GM13977 (cell line): ENCODE results near the gene LCN15.
"Not testable (repeated sequence)": the region's sequence is repeated elsewhere in the genome, so short reads cannot be mapped to it uniquely, and the experiment has no call there.

ENCODE experiments used
- DNase-seq: peaks from one replicate; pipeline ENCODE4 v3.0.0; 2012; ENCODE audit warnings: low spot score
- in situ Hi-C: fragments of 300-500 bp; cut with MboI; formaldehyde crosslinking; loops from one replicate; pipeline ENCODE4 v1.12.0; 2022; ENCODE audit warnings: low sequenced_read_pairs, low pct_unique_long_range_greater_than_20kb, mixed read lengths, inconsistent platforms; ENCODE audit not compliant: unreplicated experiment
- TF ChIP-seq, protein P1 (sequence below): IDR thresholded peaks from 2 replicates; pipeline ENCODE4 v1.5.1; 2012; ENCODE audit warnings: mild to moderate bottlenecking, control low read depth; ENCODE audit not compliant: insufficient read depth; ENCODE audit errors: extremely low read depth, missing control alignments

The LCN15 gene

DNA sequence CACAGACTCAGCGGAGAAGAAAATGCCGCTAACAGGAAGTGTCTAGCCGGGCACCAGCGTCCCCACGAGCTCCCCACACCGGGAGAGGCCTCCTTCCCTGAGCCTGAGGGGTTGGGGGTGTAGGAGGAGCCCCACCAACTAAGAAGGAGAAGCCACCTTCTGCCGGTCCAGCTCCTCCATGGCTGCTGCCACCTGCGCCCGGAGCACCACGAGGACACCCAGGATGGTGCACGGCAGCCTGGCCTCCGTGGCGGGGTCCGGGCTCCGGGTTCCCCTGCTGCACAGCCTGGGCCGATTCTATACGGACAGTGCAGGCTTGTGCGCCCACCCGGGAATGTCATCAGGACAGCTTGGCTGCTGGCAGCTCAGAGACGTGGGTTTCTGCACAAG lies 6.6 kb downstream of the LCN15 start:
- DNase-seq: no peak
- in situ Hi-C loops: no loop called here
- TF ChIP-seq, protein P1, sequence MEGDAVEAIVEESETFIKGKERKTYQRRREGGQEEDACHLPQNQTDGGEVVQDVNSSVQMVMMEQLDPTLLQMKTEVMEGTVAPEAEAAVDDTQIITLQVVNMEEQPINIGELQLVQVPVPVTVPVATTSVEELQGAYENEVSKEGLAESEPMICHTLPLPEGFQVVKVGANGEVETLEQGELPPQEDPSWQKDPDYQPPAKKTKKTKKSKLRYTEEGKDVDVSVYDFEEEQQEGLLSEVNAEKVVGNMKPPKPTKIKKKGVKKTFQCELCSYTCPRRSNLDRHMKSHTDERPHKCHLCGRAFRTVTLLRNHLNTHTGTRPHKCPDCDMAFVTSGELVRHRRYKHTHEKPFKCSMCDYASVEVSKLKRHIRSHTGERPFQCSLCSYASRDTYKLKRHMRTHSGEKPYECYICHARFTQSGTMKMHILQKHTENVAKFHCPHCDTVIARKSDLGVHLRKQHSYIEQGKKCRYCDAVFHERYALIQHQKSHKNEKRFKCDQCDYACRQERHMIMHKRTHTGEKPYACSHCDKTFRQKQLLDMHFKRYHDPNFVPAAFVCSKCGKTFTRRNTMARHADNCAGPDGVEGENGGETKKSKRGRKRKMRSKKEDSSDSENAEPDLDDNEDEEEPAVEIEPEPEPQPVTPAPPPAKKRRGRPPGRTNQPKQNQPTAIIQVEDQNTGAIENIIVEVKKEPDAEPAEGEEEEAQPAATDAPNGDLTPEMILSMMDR: no peak

- in situ Hi-C loops: no loop called here
- TF ChIP-seq, protein P1: no peak
- no peak for DNase-seq
Observed at GRCh38 chr9:136757328-136757727, 7.0 kb downstream of the LCN15 start.

- DNase-seq: no peak
- TF ChIP-seq, protein P1: no peak
- in situ Hi-C loops: no loop called here
Observed at GRCh38 chr9:136756836-136757235, 7.5 kb downstream of the LCN15 start.

- in situ Hi-C loops: no loop called here
- DNase-seq: no peak
- TF ChIP-seq, protein P1: no peak
Observed at GRCh38 chr9:136756134-136756438, 8.2 kb downstream of the LCN15 start.

GRCh38 chr9:136755302-136756133 lies 8.8 kb downstream of the LCN15 start:
- in situ Hi-C loops: not testable (repeated sequence)

DNA sequence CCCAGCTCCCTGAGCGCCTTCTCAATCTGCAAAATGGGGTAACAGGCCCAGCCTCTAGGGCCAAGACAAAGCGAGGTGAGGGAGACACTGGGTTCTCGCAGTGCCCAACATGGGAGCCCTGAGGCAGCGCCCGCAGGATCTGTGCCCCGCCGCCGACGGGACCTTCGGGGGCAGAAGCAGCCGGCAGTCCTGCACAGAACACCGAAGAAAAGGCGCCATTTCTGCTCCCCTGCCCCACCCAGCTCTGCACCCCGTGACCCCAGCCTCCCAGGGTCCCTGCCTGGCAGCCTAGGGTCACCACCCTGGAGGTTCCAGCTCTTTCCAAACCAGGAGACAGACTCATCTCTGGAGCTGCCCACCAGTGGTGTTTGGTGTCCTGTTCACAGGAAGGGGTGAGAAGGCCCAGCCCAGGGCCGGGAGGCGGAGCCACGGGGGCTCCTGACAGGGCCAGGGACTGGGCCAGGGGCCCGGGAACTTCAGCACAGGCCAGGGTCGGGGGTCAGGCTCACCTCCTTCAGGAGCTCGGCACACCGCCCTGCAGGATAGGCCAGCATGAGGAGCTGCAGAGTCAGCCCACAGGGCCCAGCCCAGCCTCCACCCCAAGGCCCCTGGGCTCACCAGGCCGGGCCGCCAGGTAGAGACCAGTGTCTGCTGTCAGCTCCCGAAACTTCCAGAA lies 9.6 kb downstream of the LCN15 start:
- in situ Hi-C loops: no loop called here
- DNase-seq: no peak
- TF ChIP-seq, protein P1: no peak

More at GRCh38 chr9:136755302-136756133, 8.8 kb downstream of the LCN15 start:
- DNase-seq: not testable (repeated sequence)

GRCh38 chr9:136754059-136754572 lies 10.2 kb downstream of the LCN15 start:
- no peak for DNase-seq
- in situ Hi-C loops: no loop called here
- TF ChIP-seq, protein P1: no peak
